Activated CD8-positive, alpha-beta T cell treated with anti-CD3 and anti-CD28 coated beads, Interleukin-2, amount 10 ng/mL, durations not matched to agents 7 days and 5 days (primary cell): ENCODE data around the gene CIB4. TPM values are rescaled to one million over a fixed set of nuclear protein-coding genes. Genes with fewer than 3 reads are reported as not detected.

Experiments
- ATAC-seq: fragments of 150-1000 bp; cut with Tn5 transposase; one replicate; pipeline ENCODE4 v1.10.0; 2021; ENCODE audit warnings: moderate library complexity
- CTCF ChIA-PET: fragments of 350-600 bp; sonication (Branson Sonifier 250); formaldehyde crosslinking; loops from one replicate; lab custom pipeline; 2021; ENCODE audit warnings: antibody characterized with exemption; lab: Charles Lee
- POLR2A ChIA-PET: fragments of 350-600 bp; sonication (Branson Sonifier 250); formaldehyde crosslinking; loops from one replicate; lab custom pipeline; 2021; ENCODE audit warnings: antibody characterized with exemption; lab: Charles Lee
- DNase-seq: peaks from one replicate; pipeline ENCODE4 v3.0.0-alpha.2; 2020
- H3K27ac Mint-ChIP-seq: one replicate; pipeline ENCODE4 v1.8.0; 2021; ENCODE audit warnings: mild to moderate bottlenecking, mixed read lengths
- H3K27me3 Mint-ChIP-seq: one replicate; pipeline ENCODE4 v1.8.0; 2021; ENCODE audit warnings: low read depth, mixed read lengths
- H3K36me3 Mint-ChIP-seq: one replicate; pipeline ENCODE4 v1.8.0; 2021; ENCODE audit warnings: low read depth, mixed read lengths
- H3K4me1 Mint-ChIP-seq: one replicate; pipeline ENCODE4 v1.8.0; 2021; ENCODE audit warnings: low read depth, mixed read lengths
- H3K4me3 Mint-ChIP-seq: one replicate; pipeline ENCODE4 v1.8.0; 2021; ENCODE audit warnings: mild to moderate bottlenecking, mixed read lengths
- H3K9me3 Mint-ChIP-seq: one replicate; pipeline ENCODE4 v1.8.0; 2022; ENCODE audit warnings: mixed read lengths; ENCODE audit not compliant: insufficient read depth
- total RNA-seq, 2 experiments: library from RNA; stranded (reverse); gene quantifications; one replicate each; pipeline ENCODE4 v1.2.3, GENCODE V29; 2021

Gene CIB4
- not detected for total RNA-seq

DNA sequence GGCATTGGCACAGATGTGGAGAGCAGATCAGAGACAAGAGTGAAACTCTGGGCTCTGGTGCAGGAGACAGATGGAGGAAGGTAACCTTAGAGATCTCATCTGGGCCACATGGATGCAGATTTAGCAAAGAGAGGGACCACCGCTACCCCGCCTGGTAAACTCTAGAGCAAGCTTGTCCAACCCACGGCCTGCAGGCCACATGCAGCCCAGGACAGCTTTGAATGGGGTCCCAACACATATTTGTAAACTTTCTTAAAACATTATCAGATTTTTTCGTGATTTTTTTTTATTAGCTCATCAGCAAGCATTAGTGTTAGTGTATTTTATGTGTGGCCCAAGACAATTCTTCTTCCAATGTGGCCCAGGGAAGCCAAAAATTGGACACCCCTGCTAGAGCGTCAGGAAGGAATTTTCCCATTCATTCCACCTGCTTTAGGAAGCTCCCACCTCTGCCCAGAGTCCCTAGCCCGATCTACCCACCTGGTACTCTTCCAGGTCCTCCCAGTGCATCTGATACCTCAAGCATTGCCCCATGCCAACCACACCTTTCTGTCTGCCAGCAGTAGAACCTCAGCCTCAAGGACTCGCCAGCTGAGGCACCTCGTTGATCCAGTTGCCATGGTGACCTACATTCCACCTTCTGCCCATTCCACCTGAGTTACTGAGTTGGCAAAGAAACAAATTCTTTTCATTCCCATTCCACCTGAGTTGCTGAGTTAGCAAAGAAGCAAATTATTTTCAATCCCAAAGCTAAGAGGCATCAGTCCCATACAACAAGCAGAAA lies at the start of gene CIB4:
Gene CIB4, minus strand, starts transcription at position 586 of the 784 bp plus-strand sequence. Its CDS starts 52 bp downstream, at position 534.
- ChIA-PET CTCF (no interaction called here), POLR2A (no interaction called here)
- Mint-ChIP-seq H3K27me3 (peaks cover 28% of the 10 kb centered on the region), H3K4me3 (no peak within 1 kb of the TSS), H3K4me1 (peaks cover 8% of the 10 kb centered on the region), H3K9me3 (no peaks in the 10 kb centered on the region), H3K36me3 (no peaks in the 10 kb centered on the region), H3K27ac (no peak within 1 kb of the TSS)
- ATAC-seq (no peak), DNase-seq (no peak)

DNA sequence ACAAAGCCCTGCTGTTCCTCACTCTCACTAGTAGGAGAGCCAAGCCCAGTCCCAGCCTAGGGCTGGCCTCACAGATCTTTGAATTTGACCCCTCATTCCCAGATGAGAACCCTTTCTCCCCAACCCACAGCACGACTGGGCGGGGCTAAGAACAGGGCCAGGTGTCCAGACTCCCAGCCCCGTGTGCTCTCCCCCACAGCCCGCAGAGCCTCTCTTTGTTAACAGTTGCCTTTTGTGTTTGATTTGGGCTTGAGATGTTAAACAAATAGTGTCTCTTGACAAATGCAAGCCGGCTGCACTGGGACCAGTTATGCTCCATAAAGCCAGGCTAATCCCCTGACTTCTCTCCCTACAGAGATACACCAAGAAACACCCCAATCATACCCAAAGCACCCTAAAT lies 46.6 kb upstream of the CIB4 start:
- no peaks in the 10 kb centered on the region for H3K4me1 Mint-ChIP-seq
- ChIA-PET POLR2A (no interaction called here), CTCF (no interaction called here)
- no peak overlapping the region for H3K27ac Mint-ChIP-seq
- no peaks in the 10 kb centered on the region for H3K9me3 Mint-ChIP-seq
- H3K4me3 Mint-ChIP-seq = no peak overlapping the region
- peaks cover 39% of the 10 kb centered on the region for H3K27me3 Mint-ChIP-seq
- DNase-seq (no peak), ATAC-seq (no peak)
- H3K36me3 Mint-ChIP-seq = no peaks in the 10 kb centered on the region

DNA sequence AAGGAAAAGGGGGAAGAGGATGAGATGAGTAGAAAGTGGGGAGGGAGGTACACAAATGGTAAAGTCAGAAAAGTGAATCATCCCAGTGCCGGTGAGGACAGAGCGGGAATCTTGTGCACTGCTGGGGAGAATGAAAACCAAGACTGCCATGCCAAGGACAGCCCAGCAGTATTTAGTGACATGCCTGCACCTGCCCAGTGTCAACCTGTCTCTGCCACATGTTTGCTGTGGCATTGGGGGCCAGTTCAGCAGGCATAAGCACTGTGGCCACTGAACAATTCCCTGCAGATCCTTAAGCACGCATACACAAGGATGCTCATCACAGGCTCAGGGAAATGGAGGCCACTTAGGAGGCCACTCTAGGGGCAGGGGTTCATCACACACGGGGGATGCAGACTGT lies 46.2 kb upstream of the CIB4 start:
- Mint-ChIP-seq H3K36me3 (no peaks in the 10 kb centered on the region), H3K9me3 (no peaks in the 10 kb centered on the region), H3K4me3 (no peak overlapping the region), H3K27ac (no peak overlapping the region), H3K4me1 (no peaks in the 10 kb centered on the region), H3K27me3 (peaks cover 38% of the 10 kb centered on the region)
- DNase-seq (no peak), ATAC-seq (no peak)
- POLR2A ChIA-PET = no interaction called here
- CTCF ChIA-PET = no interaction called here

DNA sequence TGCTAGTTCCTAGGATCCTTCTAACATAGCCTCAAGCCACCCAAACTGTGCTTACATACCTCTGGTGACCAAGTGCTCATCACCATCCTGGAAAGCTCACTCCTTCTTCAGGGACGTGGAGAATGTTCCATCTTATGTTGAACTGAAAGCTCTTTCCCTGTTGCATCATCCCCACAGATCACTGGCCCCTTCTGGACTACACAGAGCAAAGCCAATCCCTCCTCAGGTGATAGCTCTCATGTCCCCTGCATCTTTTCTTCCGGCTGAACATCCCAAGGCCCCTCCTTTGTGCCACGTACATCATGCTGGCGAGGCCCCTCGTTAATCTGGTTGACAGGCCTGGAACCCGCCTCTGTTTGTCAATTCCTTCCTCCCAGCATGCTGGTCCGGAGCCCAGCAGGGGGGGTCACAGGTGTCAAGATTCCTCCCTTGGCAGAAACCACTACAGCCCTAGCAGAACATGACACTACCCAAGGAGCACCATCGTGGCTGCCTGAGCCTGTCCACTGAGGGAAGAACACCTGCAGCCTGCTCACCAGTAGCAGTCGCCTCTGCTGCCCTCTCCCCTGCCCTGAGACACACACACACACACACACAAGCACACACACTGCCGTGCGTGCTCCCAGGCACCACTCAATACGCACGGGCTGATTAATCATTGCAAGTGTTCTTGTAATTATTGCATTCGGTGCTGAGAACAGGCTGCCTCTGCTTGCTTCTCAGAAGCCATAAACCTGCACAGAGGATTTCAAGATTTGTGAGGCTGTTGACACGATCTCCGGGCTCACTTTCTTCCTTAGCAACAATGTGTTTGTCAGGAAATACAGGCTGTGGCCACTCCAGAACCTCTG lies 45.0 kb upstream of the CIB4 start:
- H3K27ac Mint-ChIP-seq = no peak overlapping the region
- no peaks in the 10 kb centered on the region for H3K9me3 Mint-ChIP-seq
- H3K4me1 Mint-ChIP-seq = no peaks in the 10 kb centered on the region
- DNase-seq (no peak), ATAC-seq (no peak)
- H3K4me3 Mint-ChIP-seq = no peak overlapping the region
- peaks cover 33% of the 10 kb centered on the region for H3K27me3 Mint-ChIP-seq
- H3K36me3 Mint-ChIP-seq = no peaks in the 10 kb centered on the region
- CTCF ChIA-PET = no interaction called here
- POLR2A ChIA-PET = no interaction called here

DNA sequence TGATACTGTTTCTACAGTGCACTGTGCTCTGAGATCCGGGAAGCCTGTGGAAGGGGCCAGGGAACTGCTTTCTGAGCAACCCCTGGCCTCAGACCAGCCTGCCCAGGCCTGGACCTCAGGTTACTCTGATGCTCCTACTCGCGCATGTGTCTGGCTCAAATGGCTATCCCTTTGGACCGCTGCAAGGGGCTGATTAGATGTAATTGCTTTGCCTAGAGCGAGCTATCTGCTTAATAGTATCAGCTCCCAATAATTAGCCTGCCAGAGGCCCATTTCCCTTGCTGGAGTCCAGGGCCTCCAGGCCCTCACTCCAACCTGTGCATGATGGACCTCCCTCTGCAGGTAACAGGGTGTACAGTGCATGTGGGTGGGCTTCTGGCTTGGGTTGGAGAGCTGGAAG lies 44.2 kb upstream of the CIB4 start:
- no peak for DNase-seq

DNA sequence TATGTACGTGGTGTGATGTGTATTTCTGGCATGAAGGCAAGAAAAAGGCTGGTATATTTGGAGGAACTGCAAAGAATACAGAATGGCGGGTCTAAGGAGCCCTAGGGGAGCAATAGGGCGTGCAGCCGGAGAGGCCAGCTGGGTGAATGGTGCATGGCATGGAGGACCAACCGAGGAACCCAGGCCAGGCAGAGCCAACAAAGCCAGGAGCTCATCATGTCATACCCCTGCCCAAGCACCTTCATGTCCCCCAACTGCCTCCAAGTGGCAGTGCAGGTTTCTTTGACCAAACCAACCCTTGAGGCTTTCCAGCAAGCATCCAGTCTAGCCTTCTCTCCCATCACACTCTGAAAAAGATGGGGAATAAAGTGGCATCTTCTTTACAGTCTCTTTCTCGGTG lies 42.4 kb upstream of the CIB4 start:
- Mint-ChIP-seq H3K4me1 (no peaks in the 10 kb centered on the region), H3K4me3 (no peak overlapping the region), H3K9me3 (no peaks in the 10 kb centered on the region), H3K27ac (no peak overlapping the region), H3K36me3 (no peaks in the 10 kb centered on the region), H3K27me3 (peaks cover 29% of the 10 kb centered on the region)
- no peak for ATAC-seq
- POLR2A ChIA-PET = no interaction called here
- no peak for DNase-seq
- CTCF ChIA-PET = no interaction called here

More for the DNA sequence above, 44.2 kb upstream of the CIB4 start:
- Mint-ChIP-seq H3K9me3 (no peaks in the 10 kb centered on the region), H3K36me3 (no peaks in the 10 kb centered on the region), H3K4me3 (no peak overlapping the region), H3K27ac (no peak overlapping the region), H3K27me3 (peaks cover 25% of the 10 kb centered on the region), H3K4me1 (no peaks in the 10 kb centered on the region)
- ChIA-PET CTCF (no interaction called here), POLR2A (no interaction called here)
- no peak for ATAC-seq

DNA sequence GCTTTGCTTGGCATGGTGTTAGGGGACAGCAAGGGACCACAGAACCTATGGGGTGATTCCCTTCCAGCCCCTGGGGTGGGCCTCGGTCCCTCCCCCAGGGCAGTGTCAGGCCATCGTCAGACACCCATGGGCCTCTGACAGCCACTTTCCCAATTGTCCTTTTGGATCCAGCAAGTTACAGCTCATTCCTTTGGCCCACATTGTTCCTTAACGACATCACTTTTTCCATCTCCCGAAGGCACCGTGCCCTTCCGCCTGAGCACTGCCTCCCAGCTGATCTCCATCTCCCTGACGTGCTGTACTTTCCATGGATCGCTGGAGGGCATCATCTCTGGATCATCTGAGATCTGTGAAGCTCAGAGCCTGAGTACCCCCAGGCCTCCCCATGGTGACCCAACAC lies 41.0 kb upstream of the CIB4 start:
- Mint-ChIP-seq H3K36me3 (no peaks in the 10 kb centered on the region), H3K27ac (no peak overlapping the region), H3K27me3 (peaks cover 29% of the 10 kb centered on the region), H3K4me3 (no peak overlapping the region), H3K9me3 (no peaks in the 10 kb centered on the region), H3K4me1 (no peaks in the 10 kb centered on the region)
- DNase-seq = no peak
- CTCF ChIA-PET = no interaction called here
- no peak for ATAC-seq
- POLR2A ChIA-PET = no interaction called here

DNA sequence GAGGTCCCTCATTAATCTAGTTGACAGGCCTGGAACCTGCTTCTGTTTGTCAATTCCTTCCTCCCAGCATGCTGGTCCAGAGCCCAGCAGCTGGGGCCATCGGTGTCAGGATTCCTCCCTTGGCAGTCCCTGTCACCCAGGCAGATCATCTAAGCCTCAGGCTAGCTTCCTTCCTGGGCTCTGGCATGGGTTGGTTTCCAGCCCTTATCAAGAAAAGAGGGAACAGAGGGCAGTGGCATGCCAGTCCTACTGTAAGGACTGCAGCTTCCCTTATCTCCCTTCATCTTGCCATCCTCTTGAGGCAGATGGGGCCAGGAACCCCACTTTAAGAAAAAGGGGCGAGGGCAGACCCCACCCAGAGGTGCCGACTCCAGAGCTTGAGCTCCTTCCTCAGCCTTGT lies 40.5 kb upstream of the CIB4 start:
- no peak overlapping the region for H3K4me3 Mint-ChIP-seq
- H3K27ac Mint-ChIP-seq = no peak overlapping the region
- ChIA-PET CTCF (no interaction called here), POLR2A (no interaction called here)
- no peak for DNase-seq
- no peaks in the 10 kb centered on the region for H3K4me1 Mint-ChIP-seq
- H3K27me3 Mint-ChIP-seq = peaks cover 24% of the 10 kb centered on the region
- ATAC-seq = no peak
- H3K9me3 Mint-ChIP-seq = no peaks in the 10 kb centered on the region
- H3K36me3 Mint-ChIP-seq = no peaks in the 10 kb centered on the region

DNA sequence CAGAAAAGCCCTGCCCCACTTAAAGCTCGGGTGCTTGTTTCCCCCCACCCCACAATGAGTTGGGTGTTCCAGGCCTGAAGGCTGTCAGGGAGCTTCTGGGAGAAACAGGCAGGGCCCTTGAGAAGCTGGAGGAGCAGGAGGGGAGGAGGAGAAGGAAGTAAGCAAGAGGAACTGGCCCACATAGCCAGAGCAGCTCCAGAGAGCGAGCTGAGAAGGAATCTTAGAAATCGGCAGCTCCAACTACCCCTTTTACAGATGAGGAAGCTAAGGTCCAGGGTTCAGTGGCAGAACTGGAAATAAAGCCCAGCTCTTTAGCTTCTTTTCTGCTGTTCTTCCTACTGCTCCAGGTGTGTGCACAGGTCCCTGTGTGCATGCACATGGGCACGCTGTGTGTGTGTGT lies 38.7 kb upstream of the CIB4 start:
- no peaks in the 10 kb centered on the region for H3K4me1 Mint-ChIP-seq
- CTCF ChIA-PET = interaction anchor here (0.9 kb wide), 1 partner anchor 175 kb away, joined by 3 read pairs; no protein-coding TSS in a partner anchor
- POLR2A ChIA-PET = no interaction called here
- peaks cover 13% of the 10 kb centered on the region for H3K27me3 Mint-ChIP-seq
- no peak for ATAC-seq
- DNase-seq = no peak
- H3K9me3 Mint-ChIP-seq = no peaks in the 10 kb centered on the region
- no peak overlapping the region for H3K4me3 Mint-ChIP-seq
- no peaks in the 10 kb centered on the region for H3K36me3 Mint-ChIP-seq
- H3K27ac Mint-ChIP-seq = no peak overlapping the region

DNA sequence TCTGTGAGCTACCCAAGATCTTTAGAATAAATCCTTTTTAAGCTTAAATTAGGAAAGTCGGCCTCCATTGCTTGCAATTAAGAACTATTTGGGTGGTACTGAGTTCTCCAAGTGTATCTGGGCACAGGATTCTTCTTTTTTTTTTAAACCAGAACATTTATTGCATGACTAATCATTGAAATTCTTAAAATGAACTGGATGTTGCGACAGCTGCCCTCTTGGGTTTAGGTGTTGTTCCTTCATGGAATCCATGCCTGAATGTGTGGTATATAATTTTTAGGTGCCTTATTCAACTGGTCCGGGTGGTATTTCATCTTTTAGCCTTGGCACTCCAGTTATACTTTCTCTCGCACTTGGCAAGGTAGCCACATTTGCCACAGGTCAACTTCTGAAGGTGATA lies 36.9 kb upstream of the CIB4 start:
- H3K4me3 Mint-ChIP-seq = no peak overlapping the region
- no peaks in the 10 kb centered on the region for H3K9me3 Mint-ChIP-seq
- no peak overlapping the region for H3K27ac Mint-ChIP-seq
- H3K27me3 Mint-ChIP-seq = peaks cover 14% of the 10 kb centered on the region
- ATAC-seq (no peak), DNase-seq (no peak)
- CTCF ChIA-PET = no interaction called here
- POLR2A ChIA-PET = no interaction called here
- no peaks in the 10 kb centered on the region for H3K36me3 Mint-ChIP-seq
- no peaks in the 10 kb centered on the region for H3K4me1 Mint-ChIP-seq

DNA sequence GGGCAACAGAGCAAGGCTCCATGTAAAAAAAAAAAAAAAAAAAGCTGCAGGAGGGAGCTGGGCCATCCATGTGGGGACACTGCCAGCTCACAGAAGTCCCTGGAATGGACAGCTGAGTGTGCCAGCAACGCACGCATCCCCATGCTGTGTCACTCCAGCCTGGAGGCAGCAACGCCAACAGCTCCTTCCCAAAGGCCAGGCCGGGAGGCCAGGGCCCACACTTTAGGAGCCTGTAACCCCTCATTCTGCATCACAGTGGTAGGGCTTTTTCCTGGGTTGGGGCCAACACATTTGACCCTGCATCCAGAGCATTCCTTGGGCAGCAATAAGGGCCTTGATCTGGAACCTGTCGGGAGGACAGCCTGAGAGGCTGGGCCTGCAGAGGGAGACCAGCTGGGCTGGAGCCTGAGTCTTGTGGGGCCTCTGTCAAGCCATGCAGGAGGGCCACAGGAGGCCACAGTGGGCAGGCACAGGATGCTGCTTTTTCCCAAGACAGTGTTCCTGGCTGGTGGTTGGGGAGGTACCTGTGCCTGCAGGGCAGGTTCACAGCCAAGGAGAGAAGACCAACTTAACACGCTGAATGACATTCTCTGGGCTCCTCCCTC lies 34.6 kb upstream of the CIB4 start:
- ChIA-PET POLR2A (no interaction called here), CTCF (no interaction called here)
- no peaks in the 10 kb centered on the region for H3K36me3 Mint-ChIP-seq
- H3K4me1 Mint-ChIP-seq = no peaks in the 10 kb centered on the region
- peaks cover 15% of the 10 kb centered on the region for H3K27me3 Mint-ChIP-seq
- H3K9me3 Mint-ChIP-seq = no peaks in the 10 kb centered on the region
- H3K27ac Mint-ChIP-seq = no peak overlapping the region
- ATAC-seq (no peak), DNase-seq (no peak)
- no peak overlapping the region for H3K4me3 Mint-ChIP-seq

DNA sequence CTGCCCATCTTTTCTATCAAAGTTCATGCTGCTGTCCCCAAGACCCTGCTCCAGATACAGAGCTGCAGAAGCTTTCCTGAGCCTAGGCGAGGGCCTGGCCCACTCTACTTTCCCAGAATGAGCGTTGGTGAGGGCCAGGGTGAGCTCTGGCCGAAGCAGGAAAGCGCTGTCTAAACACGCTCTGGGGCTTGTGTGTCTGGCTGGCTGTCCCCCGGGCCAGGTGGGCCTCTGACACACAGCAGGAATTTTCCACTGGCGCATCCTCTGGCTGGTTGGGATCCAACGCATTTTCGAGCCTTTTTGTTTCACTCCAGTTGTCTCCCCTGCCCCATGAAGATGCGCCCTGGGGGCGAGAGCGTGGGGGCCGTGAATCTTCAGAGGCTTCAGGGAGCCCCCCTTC lies 33.6 kb upstream of the CIB4 start:
- DNase-seq = no peak
- Mint-ChIP-seq H3K27me3 (peaks cover 21% of the 10 kb centered on the region), H3K27ac (no peak overlapping the region), H3K4me1 (no peaks in the 10 kb centered on the region), H3K36me3 (no peaks in the 10 kb centered on the region), H3K9me3 (no peaks in the 10 kb centered on the region), H3K4me3 (no peak overlapping the region)
- ATAC-seq = no peak
- CTCF ChIA-PET = no interaction called here
- POLR2A ChIA-PET = no interaction called here
